Left lung (tissue), 10 donors: ENCODE results near the gene ADORA2A. TPM values are rescaled to one million over a fixed set of nuclear protein-coding genes. Genes with fewer than 3 reads are reported as not detected.

ENCODE experiments used
- ATAC-seq: fragments of 200-7000 bp; cut with Tn5 transposase; one replicate; pipeline ENCODE4 v1.9.1; 2020; ENCODE audit warnings: moderate library complexity
- DNase-seq, 4 donors: peaks; one replicate each; pipeline ENCODE4 v3.0.0-alpha.2; 2013 to 2020
- H3K27ac ChIP-seq, 2 donors: fragments of 200-600 bp; sonication (generic) in 1 of 2; one replicate each; pipeline versions ENCODE4 v1.5.0 to v1.8.0; 2020 to 2021
- H3K27me3 ChIP-seq, 2 donors: fragments of 200-600 bp; sonication (generic) in 1 of 2; one replicate each; pipeline versions ENCODE4 v1.5.0 to v1.8.0; 2020 to 2021
- H3K36me3 ChIP-seq, 2 donors: fragments of 200-600 bp; sonication (generic) in 1 of 2; one replicate each; pipeline versions ENCODE4 v1.5.0 to v1.8.0; 2020 to 2021
- H3K4me1 ChIP-seq, 2 donors: fragments of 200-600 bp; one replicate each; pipeline ENCODE4 v1.8.0; 2021
- H3K4me3 ChIP-seq, 2 donors: fragments of 200-600 bp; sonication (generic) in 1 of 2; one replicate each; pipeline versions ENCODE4 v1.5.0 to v1.8.0; 2020 to 2021; ENCODE audit warnings: mild to moderate bottlenecking in 1 of 2
- H3K9me3 ChIP-seq, 2 donors: fragments of 200-600 bp; sonication (generic) in 1 of 2; one replicate each; pipeline versions ENCODE4 v1.5.0 to v1.8.0; 2020 to 2021
- CTCF ChIP-seq, 2 donors: fragments of 200-600 bp; sonication (generic) in 1 of 2; IDR thresholded peaks; one replicate each; pipeline versions ENCODE4 v1.5.0 to v1.8.0; 2021; ENCODE audit warnings: antibody characterized with exemption in 2 of 2
- intact Hi-C, 2 donors: fragments of 100-400 bp; cut with DNase I; formaldehyde crosslinking; loops; one replicate each; pipeline versions ENCODE4 v1.11.2 to v1.14.2; 2022
- polyA plus RNA-seq, 6 donors: library from polyadenylated mRNA; unstranded; fragments of 120-200 nt; gene quantifications; one replicate each; pipeline ENCODE4 v1.2.1, GENCODE V29; 2013; ENCODE audit not compliant: insufficient read length in 6 of 6
- total RNA-seq, 2 donors: library from RNA; stranded (reverse); fragmentation: NEBNext Ultra II Directional; extraction: Animal tissue kit (Norgen Biotek cat#: 25700); gene quantifications; one replicate each; pipeline ENCODE4 v1.2.1, GENCODE V29; 2021
- donor health status: DM: no; HTN: yes; CAD: no.
- donor health status: DM: no; HTN: no; CAD: no.

ADORA2A gene
- total and polyA plus RNA-seq, 8 donors = 11.5 to 31.9 (median 25.9) TPM

GRCh38 chr22:24451162-24451561 lies 23.8 kb downstream of the ADORA2A start:
- DNase-seq (no peak), ATAC-seq (no peak)
- Histone ChIP-seq H3K27me3 (no peaks in the 10 kb centered on the region), H3K9me3 (no peaks in the 10 kb centered on the region), H3K4me3 (no peak overlapping the region), H3K4me1 (peaks cover 0 to 33% of the 10 kb centered on the region in 2 donors), H3K27ac (peak overlapping the region in 1 of 2 donors; percentile 23), H3K36me3 (no peaks in the 10 kb centered on the region)
- intact Hi-C loops = no loop called here
- TF ChIP-seq CTCF (IDR thresholded peaks at IDR 0.05) = no peak

GRCh38 chr22:24453853-24454252 lies 26.5 kb downstream of the ADORA2A start:
- TF ChIP-seq CTCF (IDR thresholded peaks at IDR 0.05) = no peak
- H3K4me1 ChIP-seq = peaks cover 0 to 30% of the 10 kb centered on the region in 2 donors
- ATAC-seq (no peak), DNase-seq (no peak)
- H3K9me3 ChIP-seq = no peaks in the 10 kb centered on the region
- intact Hi-C loops = no loop called here
- no peaks in the 10 kb centered on the region for H3K36me3 ChIP-seq
- no peak overlapping the region for H3K4me3 ChIP-seq
- H3K27ac ChIP-seq = no peak overlapping the region
- H3K27me3 ChIP-seq = no peaks in the 10 kb centered on the region

- no peak for DNase-seq
- no peaks in the 10 kb centered on the region for H3K27me3 ChIP-seq
- no peaks in the 10 kb centered on the region for H3K9me3 ChIP-seq
- no peak overlapping the region for H3K4me3 ChIP-seq
- ATAC-seq = no peak
- H3K4me1 ChIP-seq = peaks cover 0 to 20% of the 10 kb centered on the region in 2 donors
- intact Hi-C loops = no loop called here
- no peak for TF ChIP-seq CTCF (IDR thresholded peaks at IDR 0.05)
- no peaks in the 10 kb centered on the region for H3K36me3 ChIP-seq
- no peak overlapping the region for H3K27ac ChIP-seq
Observed at GRCh38 chr22:24455039-24455438, 27.6 kb downstream of the ADORA2A start.

GRCh38 chr22:24455751-24456426 lies 28.5 kb downstream of the ADORA2A start:
- Histone ChIP-seq H3K4me3 (no peak overlapping the region), H3K36me3 (no peaks in the 10 kb centered on the region), H3K9me3 (no peaks in the 10 kb centered on the region), H3K27me3 (no peaks in the 10 kb centered on the region), H3K27ac (no peak overlapping the region), H3K4me1 (peaks cover 3 to 23% of the 10 kb centered on the region in 2 donors)
- ATAC-seq = peak; percentile 23
- peak in 1 of 4 donors; percentile 47 for DNase-seq
- intact Hi-C loops = no loop called here
- no peak for TF ChIP-seq CTCF (IDR thresholded peaks at IDR 0.05)

- no peak overlapping the region for H3K27ac ChIP-seq
- no peaks in the 10 kb centered on the region for H3K27me3 ChIP-seq
- DNase-seq = no peak
- intact Hi-C loops = no loop called here
- TF ChIP-seq CTCF (IDR thresholded peaks at IDR 0.05) = no peak
- peaks cover 3 to 24% of the 10 kb centered on the region in 2 donors for H3K4me1 ChIP-seq
- H3K4me3 ChIP-seq = no peak overlapping the region
- ATAC-seq = no peak
- H3K9me3 ChIP-seq = no peaks in the 10 kb centered on the region
- no peaks in the 10 kb centered on the region for H3K36me3 ChIP-seq
Observed at GRCh38 chr22:24457894-24458420, 30.6 kb downstream of the ADORA2A start.
